ENCODE results near the gene NHS. TPM values are rescaled to one million over a fixed set of nuclear protein-coding genes. Genes with fewer than 3 reads are reported as not detected.

NHS gene
- total and polyA plus RNA-seq, 2 of the 4 experiments (the other 2 are of a cell fraction) = 0.36 to 0.90 TPM

DNA sequence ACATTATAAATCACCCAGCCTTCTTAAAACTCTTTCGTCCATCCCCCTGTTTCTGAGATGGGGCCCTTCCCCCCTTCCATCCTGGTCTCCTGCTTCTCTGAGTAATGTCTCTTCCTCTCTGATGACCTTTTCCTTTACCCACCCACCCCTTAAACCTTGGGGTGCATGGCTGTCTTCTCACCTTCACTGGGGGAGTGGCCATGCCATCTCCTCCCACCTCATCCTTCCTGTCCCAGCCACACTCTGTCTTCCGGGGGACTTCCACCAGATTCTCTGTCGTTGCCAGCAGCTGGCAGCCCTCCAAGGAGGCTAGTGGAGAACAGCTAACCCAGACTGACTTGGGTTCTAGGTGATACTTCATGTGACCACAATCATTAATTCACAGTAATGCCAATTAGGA is 279.1 kb downstream of the NHS start:
- no peak overlapping the region for H2BK20ac ChIP-seq (ENCODE audit: low read depth, low read length)
- H2BK120ac ChIP-seq (ENCODE audit: low read depth, low read length) = no peak overlapping the region
- no CpG with 5 or more reads among the region's 3 CpGs for WGBS, 2 experiments (ENCODE audit: extremely low coverage in 2 of 2, insufficient read length in 1 of 2)
- H3K36me3 ChIP-seq (ENCODE audit: control insufficient read depth, insufficient read depth, low read length) = no peaks in the 10 kb centered on the region
- H4K91ac ChIP-seq (ENCODE audit: insufficient read depth, low read depth, low read length) = no peak overlapping the region
- ChIA-PET POLR2A (ENCODE audit: unreplicated experiment) (interaction anchor here (0.6 kb wide), 1 partner anchor 123 kb away, joined by 6 read pairs; no protein-coding TSS in a partner anchor), CTCF (no interaction called here)
- H2BK15ac ChIP-seq (ENCODE audit: low read depth, low read length) = no peak overlapping the region
- no peaks in the 10 kb centered on the region for H4K20me1 ChIP-seq (ENCODE audit: insufficient read depth, low read length)
- dilution Hi-C loops (cut with HindIII; ENCODE audit: low sequenced_read_pairs, unreplicated experiment) = no loop called here
- no peak overlapping the region for H3K4me3 ChIP-seq (ENCODE audit: insufficient read depth, low read depth, low read length)
- no peak overlapping the region for H3K27ac ChIP-seq (ENCODE audit: insufficient read depth, low read length)
- H3K18ac ChIP-seq (ENCODE audit: low read depth, low read length) = no peak overlapping the region
- TF ChIP-seq, protein P1, sequence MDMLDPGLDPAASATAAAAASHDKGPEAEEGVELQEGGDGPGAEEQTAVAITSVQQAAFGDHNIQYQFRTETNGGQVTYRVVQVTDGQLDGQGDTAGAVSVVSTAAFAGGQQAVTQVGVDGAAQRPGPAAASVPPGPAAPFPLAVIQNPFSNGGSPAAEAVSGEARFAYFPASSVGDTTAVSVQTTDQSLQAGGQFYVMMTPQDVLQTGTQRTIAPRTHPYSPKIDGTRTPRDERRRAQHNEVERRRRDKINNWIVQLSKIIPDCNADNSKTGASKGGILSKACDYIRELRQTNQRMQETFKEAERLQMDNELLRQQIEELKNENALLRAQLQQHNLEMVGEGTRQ (IDR thresholded peaks at IDR 0.05; ENCODE audit: low read depth, low read length) = no peak
- no peak for TF ChIP-seq CHD1 (IDR thresholded peaks at IDR 0.05; ENCODE audit: low read depth, low read length)
- TF ChIP-seq ELK1 (IDR thresholded peaks at IDR 0.05; ENCODE audit: borderline replicate concordance, low read depth, low read length) = no peak
- TF ChIP-seq, protein P2, sequence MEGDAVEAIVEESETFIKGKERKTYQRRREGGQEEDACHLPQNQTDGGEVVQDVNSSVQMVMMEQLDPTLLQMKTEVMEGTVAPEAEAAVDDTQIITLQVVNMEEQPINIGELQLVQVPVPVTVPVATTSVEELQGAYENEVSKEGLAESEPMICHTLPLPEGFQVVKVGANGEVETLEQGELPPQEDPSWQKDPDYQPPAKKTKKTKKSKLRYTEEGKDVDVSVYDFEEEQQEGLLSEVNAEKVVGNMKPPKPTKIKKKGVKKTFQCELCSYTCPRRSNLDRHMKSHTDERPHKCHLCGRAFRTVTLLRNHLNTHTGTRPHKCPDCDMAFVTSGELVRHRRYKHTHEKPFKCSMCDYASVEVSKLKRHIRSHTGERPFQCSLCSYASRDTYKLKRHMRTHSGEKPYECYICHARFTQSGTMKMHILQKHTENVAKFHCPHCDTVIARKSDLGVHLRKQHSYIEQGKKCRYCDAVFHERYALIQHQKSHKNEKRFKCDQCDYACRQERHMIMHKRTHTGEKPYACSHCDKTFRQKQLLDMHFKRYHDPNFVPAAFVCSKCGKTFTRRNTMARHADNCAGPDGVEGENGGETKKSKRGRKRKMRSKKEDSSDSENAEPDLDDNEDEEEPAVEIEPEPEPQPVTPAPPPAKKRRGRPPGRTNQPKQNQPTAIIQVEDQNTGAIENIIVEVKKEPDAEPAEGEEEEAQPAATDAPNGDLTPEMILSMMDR (conservative IDR thresholded peaks at IDR 0.05; ENCODE audit: low read depth, low read length) = no peak
- TF ChIP-seq MXI1 (IDR thresholded peaks at IDR 0.05; ENCODE audit: borderline replicate concordance, low read depth, low read length) = no peak
- TF ChIP-seq RCOR1 (IDR thresholded peaks at IDR 0.05; ENCODE audit: insufficient replicate concordance, low read length) = no peak
- ATAC-seq (ENCODE audit: low read depth) (no peak), DNase-seq (no peak)
- peaks cover 3% of the 10 kb centered on the region for H3K4me1 ChIP-seq (ENCODE audit: control insufficient read depth, insufficient read depth, low read length)
- H2AK9ac ChIP-seq (replicated peaks; ENCODE audit: low read depth, low read length, poor library complexity) = no peak overlapping the region
- no peak overlapping the region for H3K14ac ChIP-seq (replicated peaks; ENCODE audit: low read depth, low read length)
- no peaks in the 10 kb centered on the region for H3K9me3 ChIP-seq (ENCODE audit: control insufficient read depth, insufficient read depth, low read length)
- intact Hi-C loops (cut with micrococcal nuclease) = no loop called here
- no peak overlapping the region for H3K9ac ChIP-seq (ENCODE audit: low read depth, low read length)
- H2AFZ ChIP-seq (replicated peaks; ENCODE audit: low read length, poor library complexity) = no peak overlapping the region
- H4K8ac ChIP-seq (ENCODE audit: low read depth in 2 of 2, low read length in 2 of 2) = no peak overlapping the region
- no peak overlapping the region for H2BK5ac ChIP-seq (ENCODE audit: low read depth, low read length, poor library complexity, severe bottlenecking)
- peaks cover 3% of the 10 kb centered on the region; the same call in 1 of the 2 replicates for H3K27me3 ChIP-seq (ENCODE audit: control insufficient read depth, insufficient read depth, low read length)
- no peak overlapping the region for H2AK5ac ChIP-seq (ENCODE audit: low read depth, low read length)
- H3K9me1 ChIP-seq (ENCODE audit: insufficient read depth, low read length) = no peaks in the 10 kb centered on the region
- no peak overlapping the region for H4K5ac ChIP-seq (ENCODE audit: low read depth, low read length)
- no peak overlapping the region for H3K4me2 ChIP-seq (ENCODE audit: low read depth, low read length)
- no peaks in the 10 kb centered on the region for H3K79me1 ChIP-seq (ENCODE audit: low read depth in 1 of 2, low read length in 2 of 2)
- BruUV-seq (replicated peaks) = no TSS peak
- no peak overlapping the region for H3K23ac ChIP-seq (ENCODE audit: low read depth, low read length)
- in situ Hi-C loops (cut with MboI; ENCODE audit: low sequenced_read_pairs) = no loop called here
- H3K4ac ChIP-seq (ENCODE audit: low read depth, low read length) = no peak overlapping the region
- no peak overlapping the region for H3K56ac ChIP-seq (ENCODE audit: extremely low read depth, insufficient read depth, low read length)
